ENCODE measurements around the gene KAT2B. TPM values are rescaled to one million over a fixed set of nuclear protein-coding genes. Genes with fewer than 3 reads are reported as not detected.
A peak's percentile ranks its signal among the peaks of the same experiment; 100 is the strongest.

Gene KAT2B
- polyA plus RNA-seq, 1 experiment: 5.5 TPM

GRCh38 chr3:20080956-20081554, 40.8 kb downstream of the KAT2B start:
- peak overlapping the region; percentile 21 for H3K27ac ChIP-seq (ENCODE audit: low read depth, low read length)
- no peak for TF ChIP-seq CTCF (IDR thresholded peaks at IDR 0.05; ENCODE audit: low read depth, low read length)
- ChIA-PET CTCF (no interaction called here), POLR2A (no interaction called here)
- no peak for DNase-seq (ENCODE audit: low read depth, low spot score)
- no peaks in the 10 kb centered on the region for H3K27me3 ChIP-seq (ENCODE audit: control insufficient read depth, insufficient read depth, low read length)
- no peak overlapping the region for H3K4me3 ChIP-seq (ENCODE audit: low read depth, low read length)
- no peaks in the 10 kb centered on the region for H3K9me3 ChIP-seq (ENCODE audit: control insufficient read depth, insufficient read depth, low read length)

GRCh38 chr3:20083253-20083652, 43.0 kb downstream of the KAT2B start:
- no peaks in the 10 kb centered on the region for H3K9me3 ChIP-seq (ENCODE audit: control insufficient read depth, insufficient read depth, low read length)
- H3K27me3 ChIP-seq (ENCODE audit: control insufficient read depth, insufficient read depth, low read length): no peaks in the 10 kb centered on the region
- no peak overlapping the region for H3K27ac ChIP-seq (ENCODE audit: low read depth, low read length)
- CTCF ChIA-PET: interaction anchor here (0.6 kb wide), 1 partner anchor 10 kb away, joined by 3 read pairs; no protein-coding TSS in a partner anchor
- H3K4me3 ChIP-seq (ENCODE audit: low read depth, low read length): no peak overlapping the region
- POLR2A ChIA-PET: no interaction called here
- no peak for TF ChIP-seq CTCF (IDR thresholded peaks at IDR 0.05; ENCODE audit: low read depth, low read length)
- DNase-seq (ENCODE audit: low read depth, low spot score): no peak

- no peaks in the 10 kb centered on the region for H3K9me3 ChIP-seq (ENCODE audit: control insufficient read depth, insufficient read depth, low read length)
- no peaks in the 10 kb centered on the region for H3K27me3 ChIP-seq (ENCODE audit: control insufficient read depth, insufficient read depth, low read length)
- no peak for TF ChIP-seq CTCF (IDR thresholded peaks at IDR 0.05; ENCODE audit: low read depth, low read length)
- DNase-seq (ENCODE audit: low read depth, low spot score): no peak
- no peak overlapping the region for H3K27ac ChIP-seq (ENCODE audit: low read depth, low read length)
- H3K4me3 ChIP-seq (ENCODE audit: low read depth, low read length): no peak overlapping the region
- POLR2A ChIA-PET: interaction anchor here (0.6 kb wide), 1 partner anchor 1990 kb away, joined by 3 read pairs; no protein-coding TSS in a partner anchor
- CTCF ChIA-PET: interaction anchor here (0.5 kb wide), 2 partner anchors 45 to 1662 kb away, joined by 4 to 5 read pairs; no protein-coding TSS in a partner anchor
Observed at GRCh38 chr3:20083953-20084352, 43.7 kb downstream of the KAT2B start.

GRCh38 chr3:20091331-20092047, 51.2 kb downstream of the KAT2B start:
- Histone ChIP-seq H3K27me3 (ENCODE audit: control insufficient read depth, insufficient read depth, low read length) (no peaks in the 10 kb centered on the region), H3K27ac (ENCODE audit: low read depth, low read length) (no peak overlapping the region), H3K9me3 (ENCODE audit: control insufficient read depth, insufficient read depth, low read length) (no peaks in the 10 kb centered on the region), H3K4me3 (ENCODE audit: low read depth, low read length) (no peak overlapping the region)
- no peak for TF ChIP-seq CTCF (IDR thresholded peaks at IDR 0.05; ENCODE audit: low read depth, low read length)
- POLR2A ChIA-PET: no interaction called here
- DNase-seq (ENCODE audit: low read depth, low spot score): no peak
- CTCF ChIA-PET: no interaction called here

- no peaks in the 10 kb centered on the region for H3K27me3 ChIP-seq (ENCODE audit: control insufficient read depth, insufficient read depth, low read length)
- DNase-seq (ENCODE audit: low read depth, low spot score): no peak
- H3K4me3 ChIP-seq (ENCODE audit: low read depth, low read length): no peak overlapping the region
- no peak overlapping the region for H3K27ac ChIP-seq (ENCODE audit: low read depth, low read length)
- TF ChIP-seq CTCF (IDR thresholded peaks at IDR 0.05; ENCODE audit: low read depth, low read length): no peak
- H3K9me3 ChIP-seq (ENCODE audit: control insufficient read depth, insufficient read depth, low read length): no peaks in the 10 kb centered on the region
- ChIA-PET CTCF (no interaction called here), POLR2A (no interaction called here)
Observed at GRCh38 chr3:20095470-20095869, 55.2 kb downstream of the KAT2B start.
